ENCODE results near the gene CUZD1. TPM values are rescaled to one million over a fixed set of nuclear protein-coding genes. Genes with fewer than 3 reads are reported as not detected.

Gene CUZD1
- total RNA-seq, 1 experiment from 2014 or later = 3.5 TPM

GRCh38 chr10:122884166-122884565 lies 38.5 kb upstream of the CUZD1 start (continued):
- TF ChIP-seq AFF4 (CRISPR knock-in tag; IDR thresholded peaks at IDR 0.05; ENCODE audit: borderline replicate concordance) = no peak
- TF ChIP-seq SP1 (CRISPR knock-in tag; conservative IDR thresholded peaks at IDR 0.05) = no peak
- no peak for TF ChIP-seq TEAD4 (CRISPR knock-in tag; IDR thresholded peaks at IDR 0.05)
- no peak for TF ChIP-seq FOXP1 (CRISPR knock-in tag; IDR thresholded peaks at IDR 0.05; ENCODE audit: borderline replicate concordance)
- no peak for TF ChIP-seq ZNF396 (CRISPR knock-in tag; IDR thresholded peaks at IDR 0.05; ENCODE audit: borderline replicate concordance)
- TF ChIP-seq HMGXB4 (CRISPR knock-in tag; IDR thresholded peaks at IDR 0.05) = no peak
- TF ChIP-seq ATF3 (CRISPR knock-in tag; conservative IDR thresholded peaks at IDR 0.05) = no peak
- no peak for TF ChIP-seq NFATC4 (CRISPR knock-in tag; IDR thresholded peaks at IDR 0.05)
- no peak for TF ChIP-seq ZNF423 (CRISPR knock-in tag; IDR thresholded peaks at IDR 0.05)
- no peak for TF ChIP-seq CBFB (CRISPR knock-in tag; IDR thresholded peaks at IDR 0.05; ENCODE audit: low read depth)

- Mint-ChIP-seq H3K4me3 (no peak overlapping the region), H3K4me1 (peaks cover 27% of the 10 kb centered on the region), H3K36me3 (peaks cover 8% of the 10 kb centered on the region), H3K9me3 (no peaks in the 10 kb centered on the region), H3K27ac (no peak overlapping the region), H3K27me3 (ENCODE audit: low read depth) (peaks cover 33% of the 10 kb centered on the region)
- no peak for TF ChIP-seq NFATC4 (CRISPR knock-in tag; IDR thresholded peaks at IDR 0.05)
- TF ChIP-seq PRDM15 (CRISPR knock-in tag; IDR thresholded peaks at IDR 0.05) = no peak
- no peak for TF ChIP-seq ZNF423 (CRISPR knock-in tag; IDR thresholded peaks at IDR 0.05)
- TF ChIP-seq AFF4 (CRISPR knock-in tag; IDR thresholded peaks at IDR 0.05; ENCODE audit: borderline replicate concordance) = no peak
- TF ChIP-seq JAZF1 (CRISPR knock-in tag; IDR thresholded peaks at IDR 0.05) = no peak
- no peak for TF ChIP-seq NR3C1 (CRISPR knock-in tag; conservative IDR thresholded peaks at IDR 0.05; ENCODE audit: low read depth)
- ChIA-PET CTCF (no interaction called here), POLR2A (no interaction called here)
- no peak for ATAC-seq
- no peak for DNase-seq (ENCODE audit: low spot score)
Measured at GRCh38 chr10:122882766-122883165, 37.1 kb upstream of the CUZD1 start.

All from WTC11 (cell line).